Fibroblast of villous mesenchyme (primary cell): ENCODE results near the gene YPEL1. TPM values are rescaled to one million over a fixed set of nuclear protein-coding genes. Genes with fewer than 3 reads are reported as not detected.

ENCODE experiments used
- DNase-seq: peaks from one replicate; pipeline ENCODE4 v3.0.0-alpha.2; 2010; ENCODE audit warnings: low read depth
- H3K4me3 ChIP-seq: 2 replicates; pipeline ENCODE4 v1.5.1; 2011; ENCODE audit warnings: low read depth, mild to moderate bottlenecking, low read length
- CTCF ChIP-seq: IDR thresholded peaks from 2 replicates; pipeline ENCODE4 v1.5.1; 2012; ENCODE audit warnings: low read depth, mild to moderate bottlenecking, low read length; ENCODE audit not compliant: insufficient read depth
- small RNA-seq: library from RNA; depleted of rRNA; stranded (forward); fragments of <200 nt; gene quantifications from one replicate; pipeline ENCODE3, GENCODE V24; 2012
- total RNA-seq: library from RNA; depleted of rRNA; stranded (reverse); fragments of >200 nt; gene quantifications from 2 replicates; pipeline ENCODE4 v1.2.3, GENCODE V29; 2012

YPEL1 gene
- total RNA-seq, 1 donor = under 0.01 TPM

GRCh38 chr22:21652547-21653545 is 82.7 kb downstream of the YPEL1 start:
- TF ChIP-seq CTCF = no peak
- DNase-seq = no peak

GRCh38 chr22:21652010-21652546 is 83.5 kb downstream of the YPEL1 start:
- peak overlapping the region; percentile 84 for H3K4me3 ChIP-seq
- no peak for TF ChIP-seq CTCF
- DNase-seq = peak; percentile 87

More at GRCh38 chr22:21652547-21653545, 82.7 kb downstream of the YPEL1 start:
- peak overlapping the region; percentile 84 for H3K4me3 ChIP-seq

- peak overlapping the region; percentile 84 for H3K4me3 ChIP-seq
- DNase-seq = no peak
- no peak for TF ChIP-seq CTCF
Measured at GRCh38 chr22:21651521-21652009, 84.0 kb downstream of the YPEL1 start.

- DNase-seq = no peak
- peak overlapping the region; percentile 84 for H3K4me3 ChIP-seq
- no peak for TF ChIP-seq CTCF
Measured at GRCh38 chr22:21650823-21651520, 84.6 kb downstream of the YPEL1 start.

GRCh38 chr22:21650280-21650679 is 85.3 kb downstream of the YPEL1 start:
- H3K4me3 ChIP-seq = no peak overlapping the region
- TF ChIP-seq CTCF = no peak
- no peak for DNase-seq

Small RNA genes within 50 kb of the gene (small RNA-seq; reads per million reads assigned to genes)
- gene MIR301B (8.3 reads per million, percentile 88 among the genes with 10 or more reads in this experiment), gene RN7SL280P (not detected)

Other genes starting within 250 kb of the YPEL1 start
- gene RIMBP3C, start 184.3 kb downstream of the YPEL1 start, total RNA-seq = 0.43 and 0.64 TPM in 2 replicates
- gene UBE2L3, start 168.1 kb downstream of the YPEL1 start, total RNA-seq = 43.5 and 56.1 TPM in 2 replicates
- gene YDJC, start 105.8 kb downstream of the YPEL1 start, total RNA-seq = 19.0 and 27.1 TPM in 2 replicates
- gene CCDC116, start 103.0 kb downstream of the YPEL1 start, total RNA-seq = 0.32 and 0.43 TPM in 2 replicates
- gene SDF2L1, start 93.5 kb downstream of the YPEL1 start, total RNA-seq = 22.0 and 27.7 TPM in 2 replicates
- gene PPIL2, start 69.8 kb downstream of the YPEL1 start, total RNA-seq = 26.8 and 32.2 TPM in 2 replicates
- gene MAPK1, start 131.9 kb upstream of the YPEL1 start, total RNA-seq = 38.7 and 51.8 TPM in 2 replicates
- gene PPM1F, start 217.1 kb upstream of the YPEL1 start, total RNA-seq = 33.2 and 36.7 TPM in 2 replicates
- gene TOP3B, start 247.0 kb upstream of the YPEL1 start, total RNA-seq = 31.6 and 33.2 TPM in 2 replicates